GM23248 (cell line): ENCODE measurements around the gene ATP1B3. TPM values are rescaled to one million over a fixed set of nuclear protein-coding genes. Genes with fewer than 3 reads are reported as not detected.
"Not testable (repeated sequence)": the region's sequence is repeated elsewhere in the genome, so short reads cannot be mapped to it uniquely, and the experiment has no call there.

Experiments used
- DNase-seq: peaks from one replicate; pipeline ENCODE4 v3.0.0-alpha.2; 2015
- H2AFZ ChIP-seq: fragments of 200-600 bp; sonication (generic); 2 replicates; pipeline ENCODE4 v1.6.1; 2016; ENCODE audit warnings: antibody characterized with exemption
- H3F3A ChIP-seq: fragments of 200-600 bp; sonication (generic); 2 replicates; pipeline ENCODE4 v1.6.1; 2016; ENCODE audit warnings: mild to moderate bottlenecking, antibody characterized with exemption, mixed run types; ENCODE audit not compliant: insufficient read depth
- H3K27ac ChIP-seq: fragments of 200-600 bp; sonication (generic); 2 replicates; pipeline ENCODE4 v1.5.1; 2016; ENCODE audit warnings: mild to moderate bottlenecking
- H3K27me3 ChIP-seq: fragments of 200-600 bp; sonication (generic); replicated peaks from 2 replicates; pipeline ENCODE4 v1.6.1; 2016; ENCODE audit warnings: mild to moderate bottlenecking; ENCODE audit not compliant: insufficient read depth
- H3K36me3 ChIP-seq: fragments of 200-600 bp; sonication (generic); 2 replicates; pipeline ENCODE4 v1.6.1; 2016; ENCODE audit warnings: low read depth, mild to moderate bottlenecking
- H3K4me1 ChIP-seq: fragments of 200-600 bp; sonication (generic); 2 replicates; pipeline ENCODE4 v1.6.1; 2016; ENCODE audit warnings: mild to moderate bottlenecking; ENCODE audit not compliant: insufficient read depth
- H3K4me2 ChIP-seq: fragments of 200-600 bp; sonication (generic); one replicate; pipeline ENCODE4 v1.6.1; 2016; ENCODE audit warnings: mild to moderate bottlenecking; ENCODE audit not compliant: unreplicated experiment
- H3K4me3 ChIP-seq: fragments of 200-600 bp; sonication (generic); 2 replicates; pipeline ENCODE4 v1.5.1; 2016; ENCODE audit warnings: mild to moderate bottlenecking
- H3K79me2 ChIP-seq: fragments of 200-600 bp; sonication (generic); 2 replicates; pipeline ENCODE4 v1.6.1; 2016; ENCODE audit warnings: mild to moderate bottlenecking; ENCODE audit not compliant: insufficient read depth
- H3K9ac ChIP-seq: fragments of 200-600 bp; sonication (generic); 2 replicates; pipeline ENCODE4 v1.6.1; 2016; ENCODE audit warnings: mild to moderate bottlenecking
- H3K9me2 ChIP-seq: fragments of 200-600 bp; sonication (generic); 2 replicates; pipeline ENCODE4 v1.6.1; 2016; ENCODE audit warnings: mixed run types, mild to moderate bottlenecking, moderate library complexity; ENCODE audit not compliant: insufficient read depth
- H3K9me3 ChIP-seq: fragments of 200-600 bp; sonication (generic); one replicate; pipeline ENCODE4 v1.6.1; 2017; ENCODE audit warnings: low read depth
- H4K20me1 ChIP-seq: fragments of 200-600 bp; sonication (generic); 2 replicates; pipeline ENCODE4 v1.6.0; 2016; ENCODE audit not compliant: insufficient read depth
- EZH2 ChIP-seq: fragments of 200-600 bp; sonication (generic); IDR thresholded peaks from 2 replicates; pipeline ENCODE4 v1.6.1; 2018; ENCODE audit warnings: antibody characterized with exemption, mild to moderate bottlenecking; ENCODE audit not compliant: insufficient read depth, poor library complexity, severe bottlenecking
- EZH2phosphoT487 ChIP-seq: fragments of 200-600 bp; sonication (generic); IDR thresholded peaks from 2 replicates; pipeline ENCODE4 v1.6.1; 2018; ENCODE audit warnings: antibody characterized with exemption, moderate library complexity, mild to moderate bottlenecking, low read depth; ENCODE audit not compliant: insufficient read depth
- WGBS, 2 experiments: methylation state at CpG; one replicate each; pipeline ENCODE4 v1.1.6; 2015 to 2017; ENCODE audit warnings: low lambda C conversion rate in 2 of 2, low coverage in 1 of 2; ENCODE audit errors: missing lambda C conversion rate in 2 of 2; 5-methylcytosine and 5-hydroxymethylcytosine counted together
- in situ Hi-C: fragments of 300-500 bp; cut with MboI; formaldehyde crosslinking; loops from 2 replicates; pipeline ENCODE4 v1.15.0; 2020
- polyA plus RNA-seq: library from polyadenylated mRNA; unstranded; fragments of >200 nt; fragmentation: Nextera tagmentation; extraction: Ambion mirVana; gene quantifications from 2 replicates; pipeline ENCODE4 v1.2.1, GENCODE V29; 2016
- total RNA-seq: library from RNA; depleted of rRNA; stranded (reverse); fragments of >200 nt; shearing (Covaris generic); gene quantifications from 2 replicates; pipeline ENCODE4 v1.2.3, GENCODE V29; 2014

The ATP1B3 gene
- total and polyA plus RNA-seq, 2 experiments from 2014 or later: 73.6 to 245 TPM

DNA sequence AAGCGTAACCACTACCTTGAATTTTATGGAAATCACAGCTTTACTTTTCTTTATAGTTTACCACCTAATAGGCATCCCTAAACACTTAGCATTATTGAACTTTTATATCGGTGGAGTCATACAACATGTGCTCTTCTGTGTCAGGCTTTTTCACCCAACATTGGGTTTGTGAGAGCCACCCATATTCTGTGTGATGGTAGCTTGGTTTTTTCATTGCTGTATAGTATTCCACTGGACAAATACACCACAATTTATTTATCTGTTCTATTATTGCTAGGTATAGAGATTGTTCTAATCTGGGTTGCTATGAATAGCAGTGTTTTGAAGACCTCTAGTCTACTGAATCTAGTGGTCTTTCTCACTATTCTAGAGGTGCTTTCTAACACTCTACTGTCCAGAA lies 31.6 kb upstream of the ATP1B3 start:
- H3K79me2 ChIP-seq: no peaks in the 10 kb centered on the region
- no peak overlapping the region for H3K9ac ChIP-seq
- H3K36me3 ChIP-seq: no peaks in the 10 kb centered on the region
- H3K4me1 ChIP-seq: peaks cover 10% of the 10 kb centered on the region
- TF ChIP-seq EZH2phosphoT487 (no peak), EZH2 (no peak)
- no peak overlapping the region for H3K27ac ChIP-seq
- H3K4me3 ChIP-seq: no peak overlapping the region
- 0 out of 2 replicates have a peak, but pooled peaks cover 4% of the 10 kb centered on the region for H3F3A ChIP-seq
- no peak overlapping the region for H3K4me2 ChIP-seq
- H3K27me3 ChIP-seq: no peaks in the 10 kb centered on the region
- no peaks in the 10 kb centered on the region for H4K20me1 ChIP-seq
- no peak for DNase-seq
- no peaks in the 10 kb centered on the region for H3K9me3 ChIP-seq
- H3K9me2 ChIP-seq: no peaks in the 10 kb centered on the region
- WGBS, 2 experiments: 73 to 86% methylated on average over 2 of the region's 2 CpGs
- in situ Hi-C loops: no loop called here
- no peak overlapping the region for H2AFZ ChIP-seq

DNA sequence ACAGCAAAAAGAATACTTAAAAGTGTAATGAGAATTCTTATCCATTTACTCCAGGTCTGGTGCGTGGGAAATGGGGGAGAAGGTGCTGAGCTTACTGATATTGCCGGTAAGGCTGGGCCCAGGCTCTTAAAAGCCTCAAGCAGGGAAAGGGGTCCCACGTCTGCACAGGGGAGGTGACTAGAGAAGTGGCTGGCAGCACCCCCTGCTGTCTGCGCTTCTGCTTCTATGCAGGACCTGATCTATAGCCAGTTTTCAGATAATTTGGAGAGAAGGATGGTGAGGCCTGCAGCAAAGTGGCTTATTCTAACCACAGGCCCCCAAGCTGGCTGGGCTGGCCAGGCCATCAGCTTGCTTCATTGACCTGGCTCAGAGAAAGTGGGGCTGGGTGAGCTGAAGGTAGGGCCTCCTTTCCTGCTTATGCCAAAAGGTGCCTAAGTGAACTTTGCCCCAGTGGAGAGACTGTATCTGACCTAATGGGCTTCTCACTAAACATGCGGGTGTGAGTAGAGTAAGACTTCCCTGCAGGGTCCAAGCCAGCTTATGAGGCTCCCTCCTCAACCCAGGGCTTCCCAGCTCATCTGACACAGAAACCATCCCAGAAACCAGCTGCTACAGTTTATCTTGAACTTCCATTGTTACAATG lies 30.9 kb upstream of the ATP1B3 start:
- Histone ChIP-seq H3K27ac (no peak overlapping the region), H3K36me3 (no peaks in the 10 kb centered on the region), H3K4me3 (no peak overlapping the region), H3K4me2 (no peak overlapping the region), H4K20me1 (no peaks in the 10 kb centered on the region), H3K79me2 (no peaks in the 10 kb centered on the region), H3K9ac (no peak overlapping the region), H3K9me2 (no peaks in the 10 kb centered on the region), H3K27me3 (no peaks in the 10 kb centered on the region), H3K9me3 (no peaks in the 10 kb centered on the region), H3K4me1 (peaks cover 10% of the 10 kb centered on the region), H2AFZ (no peak overlapping the region), H3F3A (0 out of 2 replicates have a peak, but pooled peaks cover 2% of the 10 kb centered on the region)
- in situ Hi-C loops: no loop called here
- DNase-seq: no peak
- TF ChIP-seq EZH2: no peak
- no peak for TF ChIP-seq EZH2phosphoT487
- 76 to 81% methylated on average over 5 of the region's 5 CpGs for WGBS, 2 experiments

DNA sequence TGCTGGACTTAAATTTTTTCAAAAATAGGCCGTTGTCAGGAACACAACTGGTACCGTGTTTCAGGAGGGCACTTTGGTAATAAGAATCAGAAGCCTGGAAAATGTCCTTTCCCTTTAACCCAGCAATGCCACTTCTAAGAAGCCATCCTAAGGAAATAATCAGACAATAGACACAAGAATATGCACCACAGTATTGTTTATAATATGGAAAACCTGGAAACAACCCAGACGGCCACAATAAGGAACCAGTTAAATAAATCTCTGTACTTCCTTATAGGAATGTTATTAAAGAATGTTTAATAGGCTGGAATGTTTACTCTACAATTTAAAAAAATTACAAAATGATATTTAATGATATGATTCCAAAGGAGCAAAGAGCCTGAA lies 30.4 kb upstream of the ATP1B3 start:
- Histone ChIP-seq H3K9ac (no peak overlapping the region), H3F3A (no peaks in the 10 kb centered on the region), H3K79me2 (no peaks in the 10 kb centered on the region), H3K4me3 (no peak overlapping the region), H3K36me3 (no peaks in the 10 kb centered on the region), H3K27ac (no peak overlapping the region), H3K9me2 (no peaks in the 10 kb centered on the region), H4K20me1 (no peaks in the 10 kb centered on the region), H3K4me2 (no peak overlapping the region), H3K4me1 (peaks cover 4% of the 10 kb centered on the region), H3K9me3 (no peaks in the 10 kb centered on the region), H3K27me3 (no peaks in the 10 kb centered on the region), H2AFZ (no peak overlapping the region)
- in situ Hi-C loops: no loop called here
- WGBS, 2 experiments: 23 to 24% methylated on average over 3 of the region's 3 CpGs
- TF ChIP-seq EZH2: no peak
- no peak for TF ChIP-seq EZH2phosphoT487
- no peak for DNase-seq

DNA sequence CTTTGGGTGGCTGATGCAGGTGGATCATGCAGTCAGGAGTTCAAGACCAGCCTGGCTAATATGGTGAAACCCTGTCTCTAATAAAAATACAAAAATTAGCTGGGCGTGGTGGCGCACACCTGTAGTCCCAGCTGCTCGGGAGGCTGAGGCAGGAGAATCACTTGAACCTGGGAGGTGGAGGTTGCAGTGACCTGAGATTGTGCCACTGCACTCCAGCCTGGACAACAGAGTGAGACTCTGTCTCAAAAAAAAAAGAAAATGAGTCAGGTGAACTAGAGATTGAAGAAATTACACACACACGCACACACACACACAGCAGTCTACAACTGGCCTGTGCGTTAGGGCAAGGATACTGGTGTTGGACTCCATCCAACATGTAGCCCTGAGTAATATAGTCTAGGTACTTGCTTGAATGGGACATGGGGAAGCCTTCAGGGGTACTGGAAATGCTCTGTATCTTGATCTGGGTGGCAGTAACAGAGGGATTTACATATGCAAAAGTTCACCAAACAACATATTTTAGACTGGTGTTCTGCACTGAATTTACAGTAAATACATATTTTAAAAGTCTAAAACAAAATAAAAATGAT lies 28.2 kb upstream of the ATP1B3 start:
- H3K27me3 ChIP-seq, H3K4me3 ChIP-seq, H3K4me1 ChIP-seq, H3K27ac ChIP-seq, H4K20me1 ChIP-seq, H3F3A ChIP-seq, H3K79me2 ChIP-seq, H3K9me2 ChIP-seq, H3K4me2 ChIP-seq, in situ Hi-C loops, H3K9me3 ChIP-seq, H3K36me3 ChIP-seq, H3K9ac ChIP-seq, H2AFZ ChIP-seq, DNase-seq: not testable (repeated sequence)
- 81 to 87% methylated on average over 5 of the region's 5 CpGs for WGBS, 2 experiments
